GM06990 (cell line): ENCODE measurements around the gene AHI1.

Source experiments
- DNase-seq: peaks from one replicate; pipeline ENCODE4 v3.0.0-alpha.2; 2011; ENCODE audit not compliant: insufficient read length; ENCODE audit errors: extremely low read depth
- H3K27me3 ChIP-seq: replicated peaks from 2 replicates; pipeline ENCODE4 v1.6.0; 2011; ENCODE audit warnings: low read length; ENCODE audit not compliant: control insufficient read depth, insufficient read depth
- H3K36me3 ChIP-seq: 2 replicates; pipeline ENCODE4 v1.5.1; 2011; ENCODE audit warnings: low read length; ENCODE audit not compliant: control insufficient read depth, insufficient read depth
- H3K4me3 ChIP-seq: replicated peaks from 2 replicates; pipeline ENCODE4 v1.5.1; 2011; ENCODE audit warnings: low read depth, mild to moderate bottlenecking, control low read depth, low read length
- CTCF ChIP-seq: IDR thresholded peaks from 2 replicates; pipeline ENCODE4 v1.5.1; 2011; ENCODE audit warnings: low read length, control low read depth, mild to moderate bottlenecking, inconsistent platforms; ENCODE audit not compliant: insufficient read depth, poor library complexity, severe bottlenecking

The AHI1 gene

GRCh38 chr6:135535989-135536414 lies 38.5 kb upstream of the AHI1 start:
- TF ChIP-seq CTCF, result peak; percentile 60
- Histone ChIP-seq H3K36me3 (no peaks in the 10 kb centered on the region), H3K4me3 (no peak overlapping the region), H3K27me3 (no peaks in the 10 kb centered on the region; the same call in 1 of the 2 replicates)
- no peak for DNase-seq

- H3K4me3 ChIP-seq, result no peak overlapping the region
- no peaks in the 10 kb centered on the region; the same call in 1 of the 2 replicates for H3K27me3 ChIP-seq
- no peak for TF ChIP-seq CTCF
- H3K36me3 ChIP-seq, result no peaks in the 10 kb centered on the region
- DNase-seq, result no peak
These were observed 37.3 kb upstream of the AHI1 start for GRCh38 chr6:135534773-135535380.

GRCh38 chr6:135532559-135532958 lies 35.0 kb upstream of the AHI1 start:
- H3K36me3 ChIP-seq, result no peaks in the 10 kb centered on the region
- H3K27me3 ChIP-seq, result no peaks in the 10 kb centered on the region
- DNase-seq, result no peak
- H3K4me3 ChIP-seq, result no peak overlapping the region
- no peak for TF ChIP-seq CTCF

GRCh38 chr6:135531954-135532490 lies 34.5 kb upstream of the AHI1 start:
- TF ChIP-seq CTCF, result no peak
- no peak overlapping the region for H3K4me3 ChIP-seq
- DNase-seq, result no peak
- H3K27me3 ChIP-seq, result no peaks in the 10 kb centered on the region
- no peaks in the 10 kb centered on the region for H3K36me3 ChIP-seq

- no peaks in the 10 kb centered on the region for H3K36me3 ChIP-seq
- DNase-seq, result no peak
- H3K4me3 ChIP-seq, result no peak overlapping the region
- H3K27me3 ChIP-seq, result no peaks in the 10 kb centered on the region
- no peak for TF ChIP-seq CTCF
These were observed 32.6 kb upstream of the AHI1 start for GRCh38 chr6:135530113-135530512.

- H3K36me3 ChIP-seq, result no peaks in the 10 kb centered on the region
- DNase-seq, result no peak
- no peak for TF ChIP-seq CTCF
- H3K27me3 ChIP-seq, result no peaks in the 10 kb centered on the region
- H3K4me3 ChIP-seq, result no peak overlapping the region
These were observed 30.4 kb upstream of the AHI1 start for GRCh38 chr6:135527960-135528249.
